T-helper 1 cell treated with Interleukin-12 subunit alpha and Interleukin-12 subunit beta and Interleukin-4 antibody, amounts not matched to agents 30 ng/mL and 1 ng/mL, for 36 hours (primary cell): ENCODE data around the gene ARHGEF10L. TPM values are rescaled to one million over a fixed set of nuclear protein-coding genes. Genes with fewer than 3 reads are reported as not detected.

Source experiments
- intact Hi-C: fragments of 100-400 bp; cut with micrococcal nuclease; formaldehyde crosslinking; loops from one replicate; pipeline ENCODE4 v1.15.1; 2024
- total RNA-seq: library from RNA; stranded (reverse); gene quantifications from 2 replicates; pipeline ENCODE4 v1.2.3, GENCODE V29; 2022

ARHGEF10L gene
- total RNA-seq, 1 donor from 2014 or later: not detected

- intact Hi-C loops: no loop called here
Measured at GRCh38 chr1:17632106-17632505, 92.6 kb downstream of the ARHGEF10L start.

- intact Hi-C loops: no loop called here
Measured at GRCh38 chr1:17632541-17633184, 93.2 kb downstream of the ARHGEF10L start.

- intact Hi-C loops: no loop called here
Measured at GRCh38 chr1:17633654-17634053, 94.2 kb downstream of the ARHGEF10L start.

GRCh38 chr1:17635276-17635675, 95.8 kb downstream of the ARHGEF10L start:
- intact Hi-C loops: no loop called here

- intact Hi-C loops: no loop called here
Measured at GRCh38 chr1:17635811-17636210, 96.3 kb downstream of the ARHGEF10L start.

GRCh38 chr1:17636612-17637011, 97.1 kb downstream of the ARHGEF10L start:
- intact Hi-C loops: no loop called here

- intact Hi-C loops: no loop called here
Measured at GRCh38 chr1:17637055-17637454, 97.6 kb downstream of the ARHGEF10L start.

- intact Hi-C loops: no loop called here
Measured at GRCh38 chr1:17639703-17640340, 100.3 kb downstream of the ARHGEF10L start.

- intact Hi-C loops: no loop called here
Measured at GRCh38 chr1:17640393-17640792, 100.9 kb downstream of the ARHGEF10L start.

- intact Hi-C loops: no loop called here
Measured at GRCh38 chr1:17640975-17641374, 101.5 kb downstream of the ARHGEF10L start.

- intact Hi-C loops: no loop called here
Measured at GRCh38 chr1:17642169-17642568, 102.7 kb downstream of the ARHGEF10L start.

- intact Hi-C loops: no loop called here
Measured at GRCh38 chr1:17642943-17643342, 103.4 kb downstream of the ARHGEF10L start.

- intact Hi-C loops: no loop called here
Measured at GRCh38 chr1:17643861-17644703, 104.6 kb downstream of the ARHGEF10L start.

- intact Hi-C loops: no loop called here
Measured at GRCh38 chr1:17645068-17645911, 105.8 kb downstream of the ARHGEF10L start.

GRCh38 chr1:17646444-17647280, 107.2 kb downstream of the ARHGEF10L start:
- intact Hi-C loops: no loop called here

GRCh38 chr1:17648457-17649145, 109.1 kb downstream of the ARHGEF10L start:
- intact Hi-C loops: no loop called here

GRCh38 chr1:17649371-17650106, 110.0 kb downstream of the ARHGEF10L start:
- intact Hi-C loops: no loop called here

GRCh38 chr1:17653276-17653675, 113.8 kb downstream of the ARHGEF10L start:
- intact Hi-C loops: no loop called here

GRCh38 chr1:17653728-17654351, 114.3 kb downstream of the ARHGEF10L start:
- intact Hi-C loops: no loop called here
